A549 (cell line): ENCODE data around the gene ARPP21. TPM values are rescaled to one million over a fixed set of nuclear protein-coding genes. Genes with fewer than 3 reads are reported as not detected.
A peak's percentile ranks its signal among the peaks of the same experiment; 100 is the strongest.

Experiments used
- ATAC-seq, 2 experiments: fragments of 200-7000 bp in 1 of 2; fragments of >200 bp in 1 of 2; cut with Nextera tagmentation in 1 of 2; cut with Tn5 transposase in 1 of 2; 3 replicates each; pipeline versions ENCODE4 v1.8.0 to v1.9.1; 2018 to 2020; ENCODE audit warnings: mild to moderate bottlenecking in 1 of 2, moderate library complexity in 1 of 2
- CTCF ChIA-PET: fragments of 300-600 bp; sonication (Branson Sonifier 250); formaldehyde crosslinking; extraction: SDS; loops from one replicate; lab custom pipeline; 2021; ENCODE audit warnings: antibody characterized with exemption, inconsistent platforms; lab: Yijun Ruan, JAX
- POLR2A ChIA-PET: fragments of 350-600 bp; formaldehyde crosslinking; extraction: SDS; loops from one replicate; lab custom pipeline; 2021; ENCODE audit warnings: antibody characterized with exemption, inconsistent platforms; lab: Yijun Ruan, JAX
- DNase-seq, 2 experiments: peaks; one replicate each; pipeline versions ENCODE4 v3.0.0 to v3.0.0-alpha.2; 2011 to 2016; ENCODE audit warnings: low read depth in 1 of 2, low spot score in 1 of 2
- FAIRE-seq: peaks from 2 replicates; lab custom pipeline; 2011; peaks lifted over from hg19 to GRCh38; lab: Jason Lieb, UNC
- H3K27ac ChIP-seq, 2 experiments: fragments of >200 bp; sonication (Bioruptor Twin); formaldehyde crosslinking; 3 replicates each; pipeline ENCODE4 v1.5.1; 2016 to 2017
- H3K4me1 ChIP-seq: fragments of >200 bp; sonication (Bioruptor Twin); formaldehyde crosslinking; 3 replicates; pipeline ENCODE4 v1.6.1; 2016
- H3K4me2 ChIP-seq: fragments of >200 bp; sonication (Bioruptor Twin); formaldehyde crosslinking; 3 replicates; pipeline ENCODE4 v1.6.1; 2016
- H3K4me3 ChIP-seq: fragments of >200 bp; sonication (Bioruptor Twin); formaldehyde crosslinking; 3 replicates; pipeline ENCODE4 v1.5.1; 2016
- H3K9me3 ChIP-seq: fragments of >200 bp; sonication (Bioruptor Twin); formaldehyde crosslinking; 3 replicates; pipeline ENCODE4 v1.6.1; 2016
- ATOH8 ChIP-seq: fragments of 250-450 bp; sonication (Bioruptor Pico); IDR thresholded peaks from 2 replicates; pipeline ENCODE4 v1.5.0; 2020; ENCODE audit warnings: low read depth, mild to moderate bottlenecking, moderate library complexity
- BHLHE40 ChIP-seq: IDR thresholded peaks from 2 replicates; pipeline ENCODE4 v1.6.1; 2012; ENCODE audit warnings: low read depth, low read length, inconsistent platforms
- CBX8 ChIP-seq: fragments of 200-600 bp; sonication (generic); IDR thresholded peaks from 2 replicates; pipeline ENCODE4 v1.6.1; 2016
- E2F6 ChIP-seq: IDR thresholded peaks from 2 replicates; pipeline ENCODE4 v1.6.1; 2012; ENCODE audit warnings: low read depth, borderline replicate concordance
- EHMT2 ChIP-seq: fragments of 200-600 bp; sonication (generic); IDR thresholded peaks from 2 replicates; pipeline ENCODE4 v1.6.1; 2016; ENCODE audit warnings: antibody characterized with exemption, low read depth, mild to moderate bottlenecking, moderate library complexity
- GATA3 ChIP-seq: IDR thresholded peaks from 2 replicates; pipeline ENCODE4 v1.6.1; 2012; ENCODE audit warnings: borderline replicate concordance
- HES2 ChIP-seq: fragments of >200 bp; sonication (Bioruptor Twin); formaldehyde crosslinking; IDR thresholded peaks from 2 replicates; pipeline ENCODE4 v1.6.1; 2016
- HMGXB4 ChIP-seq: fragments of 250-450 bp; sonication (Bioruptor Pico); IDR thresholded peaks from 2 replicates; pipeline ENCODE4 v1.5.0; 2021; ENCODE audit warnings: mild to moderate bottlenecking, moderate library complexity, borderline replicate concordance
- MAX ChIP-seq: IDR thresholded peaks from 2 replicates; pipeline ENCODE4 v1.6.1; 2012
- MYC ChIP-seq: IDR thresholded peaks from 2 replicates; pipeline ENCODE4 v1.6.1; 2012; ENCODE audit warnings: mild to moderate bottlenecking, inconsistent platforms, low read length, improper control_type of control experiment, borderline replicate concordance
- POLR2A ChIP-seq: IDR thresholded peaks from 2 replicates; pipeline ENCODE4 v1.6.1; 2012; ENCODE audit warnings: mild to moderate bottlenecking, low read length
- POLR2AphosphoS2 ChIP-seq: conservative IDR thresholded peaks from 2 replicates; pipeline ENCODE4 v1.6.1; 2012; ENCODE audit warnings: low read length, improper control_type of control experiment, inconsistent platforms
- REST ChIP-seq: fragments of 200-600 bp; sonication (generic); IDR thresholded peaks from 2 replicates; pipeline ENCODE4 v1.6.1; 2016; ENCODE audit warnings: antibody characterized with exemption, mild to moderate bottlenecking, moderate library complexity
- SMC3 ChIP-seq: fragments of >200 bp; sonication (Bioruptor Twin); formaldehyde crosslinking; IDR thresholded peaks from 3 replicates; pipeline ENCODE4 v1.6.1; 2018; ENCODE audit warnings: inconsistent platforms
- SREBF2 ChIP-seq: fragments of 450-650 bp; IDR thresholded peaks from 2 replicates; pipeline ENCODE4 v1.6.1; 2014; ENCODE audit warnings: mild to moderate bottlenecking, moderate library complexity
- TFCP2L1 ChIP-seq: fragments of 250-450 bp; sonication (Bioruptor Pico); IDR thresholded peaks from 2 replicates; pipeline ENCODE4 v1.5.0; 2021; ENCODE audit warnings: mild to moderate bottlenecking
- TP53 ChIP-seq: fragments of 250-450 bp; sonication (Bioruptor Pico); IDR thresholded peaks from 2 replicates; pipeline ENCODE4 v1.5.0; 2021; ENCODE audit warnings: mild to moderate bottlenecking, moderate library complexity
- ZFP36 ChIP-seq: fragments of 450-650 bp; IDR thresholded peaks from 2 replicates; pipeline ENCODE4 v1.6.1; 2014; ENCODE audit warnings: borderline replicate concordance; ENCODE audit not compliant: partially characterized antibody
- ZNF302 ChIP-seq: fragments of 250-450 bp; sonication (Bioruptor Pico); IDR thresholded peaks from 2 replicates; pipeline ENCODE4 v1.9.0; 2021; ENCODE audit warnings: inconsistent platforms, mild to moderate bottlenecking, moderate library complexity
- WGBS: methylation state at CpG from one replicate; pipeline ENCODE4 v1.1.6; 2017; ENCODE audit errors: missing lambda C conversion rate; 5-methylcytosine and 5-hydroxymethylcytosine counted together
- polyA plus RNA-seq, 4 experiments: library from polyadenylated mRNA; depleted of rRNA in 3 of 4; stranded (reverse); fragments of >200 nt; fragmentation: RNase III in 1 of 4; extraction: RNeasy Plus Mini Kit Qiagen cat#74134 plus additional on column Dnase treatment in 1 of 4; gene quantifications; 2 replicates in 3 of 4; 3 replicates in 1 of 4; pipeline ENCODE4 v1.2.3, GENCODE V29; 2011 to 2017

ARPP21 gene
- polyA plus RNA-seq, 2 of the 4 experiments (the other 2 are of a cell fraction) = 0.03 TPM; not detected in 1

GRCh38 chr3:35647461-35647860 is 8.1 kb downstream of the ARPP21 start (continued):
- TF ChIP-seq REST (no peak), CBX8 (no peak), POLR2A (no peak), GATA3 (no peak), EHMT2 (no peak), POLR2AphosphoS2 (no peak), ZNF302 (CRISPR knock-in tag) (no peak), ZFP36 (no peak), MAX (no peak)

GRCh38 chr3:35648347-35648746 is 9.0 kb downstream of the ARPP21 start:
- POLR2A ChIA-PET = no interaction called here
- 21% methylated on average over 2 of the region's 2 CpGs for WGBS
- H3K27ac ChIP-seq = peak overlapping the region in 1 of 2 experiments; percentile 29; a peak in 1 of 6 replicates
- H3K9me3 ChIP-seq = no peaks in the 10 kb centered on the region
- TF ChIP-seq BHLHE40 (no peak), EHMT2 (no peak), SMC3 (no peak), MYC (no peak), SREBF2 (no peak), E2F6 (no peak), TP53 (no peak), TFCP2L1 (CRISPR knock-in tag) (no peak), HMGXB4 (CRISPR knock-in tag) (no peak), ATOH8 (no peak)
- DNase-seq = peak in 1 of 2 experiments; percentile 10
- CTCF ChIA-PET = interaction anchor here (2.4 kb wide), 1 partner anchor 12 kb away, joined by 6 read pairs; no protein-coding TSS in a partner anchor
- peak in 1 of 2 experiments; percentile 61; a peak in 2 of 6 replicates for ATAC-seq
- FAIRE-seq = no peak
- no peak overlapping the region for H3K4me3 ChIP-seq
- H3K4me1 ChIP-seq = peaks cover 30% of the 10 kb centered on the region
- H3K4me2 ChIP-seq = peak overlapping the region; percentile 17; the same call in 1 of the 3 replicates

GRCh38 chr3:35649405-35649804 is 10.1 kb downstream of the ARPP21 start:
- Histone ChIP-seq H3K27ac (no peak overlapping the region), H3K4me1 (peaks cover 30% of the 10 kb centered on the region), H3K9me3 (no peaks in the 10 kb centered on the region), H3K4me2 (no peak overlapping the region), H3K4me3 (no peak overlapping the region)
- TF ChIP-seq POLR2AphosphoS2 = no peak
- TF ChIP-seq HES2 = no peak
- ChIA-PET CTCF (interaction anchor here (1.4 kb wide), 1 partner anchor 9 kb away, joined by 7 read pairs; the partner anchor contains the start of gene ARPP21), POLR2A (no interaction called here)
- 75% methylated on average over 2 of the region's 2 CpGs for WGBS
- no peak for ATAC-seq
- no peak for FAIRE-seq
- no peak for DNase-seq
